Measurements from ENCODE around the gene IQSEC1. TPM values are rescaled to one million over a fixed set of nuclear protein-coding genes. Genes with fewer than 3 reads are reported as not detected.

IQSEC1 gene
- total and polyA plus RNA-seq, 2 of the 8 experiments (the other 6 are each of a cell fraction or from before 2014, with no cell fraction given): 6.8 to 28.8 TPM

GRCh38 chr3:13083254-13083653 lies 10.0 kb upstream of the IQSEC1 start (continued):
- TF ChIP-seq HDAC2 (IDR thresholded peaks at IDR 0.05; ENCODE audit: borderline replicate concordance in 1 of 2, low read depth in 2 of 2, low read length in 2 of 2) (no peak), ZNF274 (IDR thresholded peaks at IDR 0.05; ENCODE audit: borderline replicate concordance, extremely low read depth, low read length) (no peak), CHD2 (IDR thresholded peaks at IDR 0.05; ENCODE audit: low read length) (no peak), JUND (IDR thresholded peaks at IDR 0.05; ENCODE audit: low read length) (no peak), BCL11A (IDR thresholded peaks at IDR 0.05; ENCODE audit: low read depth in 2 of 2, low read length in 2 of 2) (no peak), SP1 (IDR thresholded peaks at IDR 0.05; ENCODE audit: low read depth, low read length) (no peak)
